Panc1 (cell line): ENCODE measurements around the gene ALLC. TPM values are rescaled to one million over a fixed set of nuclear protein-coding genes. Genes with fewer than 3 reads are reported as not detected.

Source experiments
- ATAC-seq: fragments of 200-7000 bp; cut with Tn5 transposase; 2 replicates; pipeline ENCODE4 v1.9.1; 2020; ENCODE audit warnings: mild to moderate bottlenecking, moderate library complexity
- BruUV-seq: library from RNA; stranded (reverse); fragments of 400-500 nt; replicated peaks from 2 replicates; lab custom pipeline; 2021; lab: Mats Ljungman, UMichigan
- CTCF ChIA-PET: fragments of 300-600 bp; sonication (Branson Sonifier 250); formaldehyde crosslinking; loops from one replicate; lab custom pipeline; 2022; ENCODE audit warnings: antibody characterized with exemption; lab: Charles Lee
- POLR2A ChIA-PET: fragments of 300-600 bp; sonication (Branson Sonifier 250); formaldehyde crosslinking; loops from one replicate; lab custom pipeline; 2022; ENCODE audit warnings: antibody characterized with exemption; lab: Charles Lee
- DNase-seq: peaks from one replicate; pipeline ENCODE4 v3.0.0-alpha.2; 2010; ENCODE audit warnings: low read depth, low spot score
- H3K27ac ChIP-seq: 2 replicates; pipeline ENCODE4 v1.5.1; 2011; ENCODE audit warnings: mild to moderate bottlenecking, low read length, inconsistent platforms
- H3K27me3 ChIP-seq: fragments of 200-500 bp; sonication (Bioruptor generic); 2 replicates; pipeline ENCODE4 v1.6.0; 2014; ENCODE audit warnings: low read length, inconsistent platforms; ENCODE audit not compliant: control insufficient read depth, insufficient read depth
- H3K36me3 ChIP-seq: fragments of 200-500 bp; sonication (Bioruptor generic); 2 replicates; pipeline ENCODE4 v1.5.1; 2014; ENCODE audit warnings: inconsistent platforms, mild to moderate bottlenecking, low read length, moderate library complexity; ENCODE audit not compliant: control insufficient read depth, insufficient read depth
- H3K4me1 ChIP-seq: 2 replicates; pipeline ENCODE4 v1.5.1; 2011; ENCODE audit warnings: inconsistent platforms, mild to moderate bottlenecking, low read length, moderate library complexity; ENCODE audit not compliant: control insufficient read depth, insufficient read depth
- H3K4me3 ChIP-seq, 2 experiments: 2 replicates each; pipeline ENCODE4 v1.5.1; 2011 to 2012; ENCODE audit warnings: low read depth in 2 of 2, low read length in 2 of 2, mild to moderate bottlenecking in 2 of 2, inconsistent platforms in 1 of 2, moderate library complexity in 1 of 2
- H3K9me3 ChIP-seq: fragments of 200-500 bp; sonication (Bioruptor generic); 2 replicates; pipeline ENCODE4 v1.5.1; 2014; ENCODE audit warnings: low read depth, mild to moderate bottlenecking, inconsistent platforms, low read length, moderate library complexity; ENCODE audit not compliant: control insufficient read depth, insufficient read depth
- POLR2AphosphoS5 ChIP-seq: IDR thresholded peaks from 2 replicates; pipeline ENCODE4 v1.6.1; 2012; ENCODE audit warnings: mild to moderate bottlenecking, low read depth, low read length, moderate library complexity
- SIN3A ChIP-seq: IDR thresholded peaks from 2 replicates; pipeline ENCODE4 v1.6.1; 2012; ENCODE audit warnings: low read depth, mild to moderate bottlenecking, low read length, moderate library complexity, borderline replicate concordance; ENCODE audit not compliant: insufficient read depth
- TCF7L2 ChIP-seq: IDR thresholded peaks from 2 replicates; pipeline ENCODE4 v1.6.1; 2011; ENCODE audit warnings: mild to moderate bottlenecking, low read depth, low read length, inconsistent platforms
- in situ Hi-C: cut with HindIII; loops from 2 replicates; pipeline ENCODE4 v1.10.0; 2016; ENCODE audit warnings: low sequenced_read_pairs, low pct_unique_long_range_greater_than_20kb
- intact Hi-C: fragments of 100-400 bp; cut with micrococcal nuclease; formaldehyde crosslinking; loops from one replicate; pipeline ENCODE4 v1.10.0; 2022; ENCODE audit not compliant: unreplicated experiment
- total RNA-seq: library from RNA; stranded (reverse); gene quantifications from one replicate; pipeline ENCODE4 v1.2.1, GENCODE V29; 2021; ENCODE audit not compliant: unreplicated experiment
- TF ChIP-seq, protein P1 (sequence below), 2 experiments: IDR thresholded peaks; 2 replicates each; pipeline ENCODE4 v1.6.1; 2011 to 2012; ENCODE audit warnings: low read depth in 2 of 2, control low read depth in 1 of 2, low read length in 1 of 2, mild to moderate bottlenecking in 1 of 2, moderate library complexity in 1 of 2; ENCODE audit not compliant: insufficient read depth in 1 of 2
- TF ChIP-seq, protein P2 (sequence below): fragments of 450-650 bp; IDR thresholded peaks from 2 replicates; pipeline ENCODE4 v1.5.1; 2017; ENCODE audit warnings: mild to moderate bottlenecking

Gene ALLC
- total RNA-seq, 1 experiment from 2014 or later = not detected

DNA sequence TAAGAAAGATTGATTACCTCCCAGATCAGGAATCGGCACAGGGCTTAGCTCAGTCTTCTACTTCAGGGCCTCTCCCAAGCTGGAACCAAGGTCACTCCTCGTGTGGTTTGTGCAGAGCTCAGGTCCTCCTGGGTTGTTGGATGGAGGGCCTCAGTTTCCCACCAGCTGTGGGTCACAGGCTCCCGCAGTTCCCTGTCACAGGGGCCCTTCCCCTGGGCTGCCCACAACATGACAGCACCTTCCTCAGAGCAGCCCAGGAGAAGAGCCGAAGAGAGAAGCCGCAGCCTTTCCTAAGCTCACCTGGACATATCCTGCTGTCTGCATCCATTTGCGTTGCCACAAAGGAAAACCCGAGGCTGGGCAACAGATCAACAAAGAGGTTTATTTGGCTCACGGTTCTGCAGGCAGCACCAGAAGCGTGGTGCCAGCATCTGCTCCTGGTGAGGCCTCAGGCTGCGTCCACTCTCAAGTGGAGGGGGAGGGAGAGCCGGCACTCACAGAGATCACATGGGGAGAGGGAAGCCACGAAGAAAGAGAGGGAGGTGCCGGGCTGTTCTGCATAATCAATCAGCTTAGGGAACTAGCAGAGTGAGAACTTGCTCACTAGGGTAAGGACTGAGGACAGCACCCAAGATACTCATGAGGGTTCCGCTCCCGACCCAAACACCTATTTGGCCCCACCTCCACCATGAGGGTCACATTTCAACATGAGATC is 13.0 kb upstream of the ALLC start:
- no peak for DNase-seq
- ChIA-PET POLR2A (no interaction called here), CTCF (no interaction called here)
- Histone ChIP-seq H3K4me1 (no peaks in the 10 kb centered on the region), H3K9me3 (no peaks in the 10 kb centered on the region), H3K27me3 (no peaks in the 10 kb centered on the region), H3K36me3 (no peaks in the 10 kb centered on the region), H3K4me3 (no peak overlapping the region), H3K27ac (no peak overlapping the region)
- TF ChIP-seq SIN3A = no peak
- TF ChIP-seq, protein P1, sequence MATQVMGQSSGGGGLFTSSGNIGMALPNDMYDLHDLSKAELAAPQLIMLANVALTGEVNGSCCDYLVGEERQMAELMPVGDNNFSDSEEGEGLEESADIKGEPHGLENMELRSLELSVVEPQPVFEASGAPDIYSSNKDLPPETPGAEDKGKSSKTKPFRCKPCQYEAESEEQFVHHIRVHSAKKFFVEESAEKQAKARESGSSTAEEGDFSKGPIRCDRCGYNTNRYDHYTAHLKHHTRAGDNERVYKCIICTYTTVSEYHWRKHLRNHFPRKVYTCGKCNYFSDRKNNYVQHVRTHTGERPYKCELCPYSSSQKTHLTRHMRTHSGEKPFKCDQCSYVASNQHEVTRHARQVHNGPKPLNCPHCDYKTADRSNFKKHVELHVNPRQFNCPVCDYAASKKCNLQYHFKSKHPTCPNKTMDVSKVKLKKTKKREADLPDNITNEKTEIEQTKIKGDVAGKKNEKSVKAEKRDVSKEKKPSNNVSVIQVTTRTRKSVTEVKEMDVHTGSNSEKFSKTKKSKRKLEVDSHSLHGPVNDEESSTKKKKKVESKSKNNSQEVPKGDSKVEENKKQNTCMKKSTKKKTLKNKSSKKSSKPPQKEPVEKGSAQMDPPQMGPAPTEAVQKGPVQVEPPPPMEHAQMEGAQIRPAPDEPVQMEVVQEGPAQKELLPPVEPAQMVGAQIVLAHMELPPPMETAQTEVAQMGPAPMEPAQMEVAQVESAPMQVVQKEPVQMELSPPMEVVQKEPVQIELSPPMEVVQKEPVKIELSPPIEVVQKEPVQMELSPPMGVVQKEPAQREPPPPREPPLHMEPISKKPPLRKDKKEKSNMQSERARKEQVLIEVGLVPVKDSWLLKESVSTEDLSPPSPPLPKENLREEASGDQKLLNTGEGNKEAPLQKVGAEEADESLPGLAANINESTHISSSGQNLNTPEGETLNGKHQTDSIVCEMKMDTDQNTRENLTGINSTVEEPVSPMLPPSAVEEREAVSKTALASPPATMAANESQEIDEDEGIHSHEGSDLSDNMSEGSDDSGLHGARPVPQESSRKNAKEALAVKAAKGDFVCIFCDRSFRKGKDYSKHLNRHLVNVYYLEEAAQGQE (IDR thresholded peaks at IDR 0.05; ENCODE audit: insufficient read depth in 1 of 2, low read depth in 2 of 2, low read length in 1 of 2) = no peak
- TF ChIP-seq TCF7L2 = no peak
- TF ChIP-seq POLR2AphosphoS5 = no peak
- TF ChIP-seq, protein P2, sequence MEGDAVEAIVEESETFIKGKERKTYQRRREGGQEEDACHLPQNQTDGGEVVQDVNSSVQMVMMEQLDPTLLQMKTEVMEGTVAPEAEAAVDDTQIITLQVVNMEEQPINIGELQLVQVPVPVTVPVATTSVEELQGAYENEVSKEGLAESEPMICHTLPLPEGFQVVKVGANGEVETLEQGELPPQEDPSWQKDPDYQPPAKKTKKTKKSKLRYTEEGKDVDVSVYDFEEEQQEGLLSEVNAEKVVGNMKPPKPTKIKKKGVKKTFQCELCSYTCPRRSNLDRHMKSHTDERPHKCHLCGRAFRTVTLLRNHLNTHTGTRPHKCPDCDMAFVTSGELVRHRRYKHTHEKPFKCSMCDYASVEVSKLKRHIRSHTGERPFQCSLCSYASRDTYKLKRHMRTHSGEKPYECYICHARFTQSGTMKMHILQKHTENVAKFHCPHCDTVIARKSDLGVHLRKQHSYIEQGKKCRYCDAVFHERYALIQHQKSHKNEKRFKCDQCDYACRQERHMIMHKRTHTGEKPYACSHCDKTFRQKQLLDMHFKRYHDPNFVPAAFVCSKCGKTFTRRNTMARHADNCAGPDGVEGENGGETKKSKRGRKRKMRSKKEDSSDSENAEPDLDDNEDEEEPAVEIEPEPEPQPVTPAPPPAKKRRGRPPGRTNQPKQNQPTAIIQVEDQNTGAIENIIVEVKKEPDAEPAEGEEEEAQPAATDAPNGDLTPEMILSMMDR = no peak
- BruUV-seq = no TSS peak
- intact Hi-C loops (no loop called here), in situ Hi-C loops (no loop called here)
- ATAC-seq = no peak

DNA sequence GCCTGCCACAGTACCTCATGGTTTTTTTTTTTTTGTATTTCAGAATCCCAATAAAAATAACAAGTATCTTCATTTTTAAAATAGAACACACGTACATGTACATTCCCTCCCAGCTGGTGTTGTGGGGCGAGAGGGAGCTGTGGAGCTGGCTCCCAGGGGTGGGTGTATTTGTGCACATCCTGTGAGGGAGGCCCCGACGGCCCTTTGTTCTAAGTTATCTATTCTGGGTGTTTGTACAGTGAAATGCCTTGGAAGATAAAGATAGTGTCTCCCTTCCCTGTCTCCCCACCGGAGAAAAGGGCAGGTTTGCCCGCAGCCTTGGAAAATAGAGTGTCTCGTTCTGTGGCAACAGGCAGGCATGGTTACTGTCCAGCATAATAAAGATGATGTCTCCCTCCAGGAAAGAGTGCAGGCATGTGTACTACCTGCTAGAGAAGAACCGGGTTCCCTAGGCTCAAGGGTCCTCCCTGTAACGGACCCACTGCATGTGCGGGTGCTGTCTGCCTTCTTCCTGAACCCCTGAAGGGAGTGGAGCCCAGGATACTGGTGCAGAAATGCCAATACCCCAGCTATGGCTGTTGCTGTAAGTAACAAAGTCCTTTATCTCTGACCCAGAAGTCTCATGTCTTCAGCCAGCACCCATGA is 12.1 kb upstream of the ALLC start:
- in situ Hi-C loops = no loop called here
- H3K4me1 ChIP-seq = peaks cover 4% of the 10 kb centered on the region
- ATAC-seq = no peak
- no peak overlapping the region for H3K4me3 ChIP-seq
- no peaks in the 10 kb centered on the region for H3K27me3 ChIP-seq
- CTCF ChIA-PET = no interaction called here
- no TSS peak for BruUV-seq
- intact Hi-C loops = no loop called here
- POLR2A ChIA-PET = no interaction called here
- no peak overlapping the region for H3K27ac ChIP-seq
- no peak for TF ChIP-seq TCF7L2
- TF ChIP-seq, protein P1 (IDR thresholded peaks at IDR 0.05; ENCODE audit: insufficient read depth in 1 of 2, low read depth in 2 of 2, low read length in 1 of 2) = no peak
- no peak for TF ChIP-seq POLR2AphosphoS5
- TF ChIP-seq, protein P2 = no peak
- no peak for TF ChIP-seq SIN3A
- no peak for DNase-seq
- H3K36me3 ChIP-seq = no peaks in the 10 kb centered on the region
- no peaks in the 10 kb centered on the region for H3K9me3 ChIP-seq
